B cell (primary cell): ENCODE measurements around the gene ARHGAP26. TPM values are rescaled to one million over a fixed set of nuclear protein-coding genes. Genes with fewer than 3 reads are reported as not detected.

Experiments used
- ATAC-seq: fragments of 200-7000 bp; cut with Tn5 transposase; one replicate; pipeline ENCODE4 v1.10.0; 2021; ENCODE audit warnings: low read depth, mild to moderate bottlenecking, moderate number of reproducible peaks, moderate library complexity
- CTCF ChIA-PET: fragments of 350-600 bp; sonication (Branson Sonifier 250); formaldehyde crosslinking; loops from one replicate; lab custom pipeline; 2021; ENCODE audit warnings: antibody characterized with exemption, inconsistent platforms; lab: Charles Lee
- POLR2A ChIA-PET: fragments of 350-600 bp; sonication (Branson Sonifier 250); formaldehyde crosslinking; loops from one replicate; lab custom pipeline; 2021; ENCODE audit warnings: antibody characterized with exemption; lab: Charles Lee
- DNase-seq: peaks from one replicate; pipeline ENCODE4 v3.0.0; 2013
- H2AFZ ChIP-seq: 2 replicates; pipeline ENCODE4 v1.6.1; 2012; ENCODE audit warnings: mild to moderate bottlenecking, low read depth, low read length; ENCODE audit not compliant: insufficient read depth, poor library complexity, severe bottlenecking
- H3K27ac ChIP-seq, 2 donors: 1 replicate in 1 of 2; 2 replicates in 1 of 2; pipeline ENCODE4 v1.5.1; 2012 to 2013; ENCODE audit warnings: low read length in 2 of 2, mild to moderate bottlenecking in 2 of 2, moderate library complexity in 1 of 2
- H3K27me3 ChIP-seq, 4 experiments: fragments of 200-600 bp in 1 of 4; sonication (generic) in 1 of 4; replicated peaks in 1 of 4; 1 replicate in 2 of 4; 2 replicates in 2 of 4; pipeline versions ENCODE4 v1.6.1 to v1.7.0; 2013 to 2016; ENCODE audit warnings: low read length in 3 of 4, mild to moderate bottlenecking in 2 of 4, mixed read lengths in 1 of 4, moderate library complexity in 1 of 4; ENCODE audit not compliant: insufficient read depth in 4 of 4, control insufficient read depth in 3 of 4; ENCODE audit errors: control extremely low read depth in 1 of 4
- H3K36me3 ChIP-seq, 2 experiments: replicated peaks in 1 of 2; 1 replicate in 1 of 2; 2 replicates in 1 of 2; pipeline versions ENCODE4 v1.6.1 to v1.7.1; 2013; ENCODE audit warnings: low read length in 1 of 2; ENCODE audit not compliant: insufficient read depth in 2 of 2, control insufficient read depth in 1 of 2; ENCODE audit errors: control extremely low read depth in 1 of 2, extremely low read depth in 1 of 2
- H3K4me1 ChIP-seq, 2 donors: fragments of 200-600 bp in 1 of 2; sonication (generic) in 1 of 2; 1 replicate in 1 of 2; 2 replicates in 1 of 2; pipeline versions ENCODE4 v1.5.1 to v1.6.1; 2013 to 2017; ENCODE audit warnings: low read length in 2 of 2; ENCODE audit not compliant: control insufficient read depth in 2 of 2, insufficient read depth in 2 of 2
- H3K4me2 ChIP-seq: replicated peaks from 2 replicates; pipeline ENCODE3; 2012; ENCODE audit warnings: mild to moderate bottlenecking, low read depth, low read length; ENCODE audit not compliant: poor library complexity, severe bottlenecking
- H3K4me3 ChIP-seq, 5 experiments: fragments of 200-600 bp in 1 of 5; sonication (generic) in 1 of 5; 1 replicate in 3 of 5; 2 replicates in 2 of 5; pipeline versions ENCODE4 v1.5.1 to v1.7.0; 2011 to 2016; ENCODE audit warnings: low read length in 4 of 5, mild to moderate bottlenecking in 4 of 5, low read depth in 2 of 5, control low read depth in 1 of 5, moderate library complexity in 1 of 5; ENCODE audit not compliant: insufficient read depth in 1 of 5; ENCODE audit errors: control extremely low read depth in 1 of 5, extremely low read depth in 1 of 5
- H3K79me2 ChIP-seq: fragments of 200-600 bp; sonication (generic); one replicate; pipeline ENCODE4 v1.6.0; 2016; ENCODE audit warnings: low read length; ENCODE audit not compliant: control insufficient read depth, insufficient read depth
- H3K9ac ChIP-seq: fragments of 200-600 bp; sonication (generic); 2 replicates; pipeline ENCODE4 v1.6.1; 2017; ENCODE audit warnings: mild to moderate bottlenecking, low read length, moderate library complexity
- H3K9me3 ChIP-seq, 3 donors: one replicate each; pipeline versions ENCODE4 v1.6.1 to v1.7.1; 2013; ENCODE audit warnings: low read length in 2 of 3; ENCODE audit not compliant: control insufficient read depth in 2 of 3, insufficient read depth in 1 of 3; ENCODE audit errors: control extremely low read depth in 1 of 3
- H4K20me1 ChIP-seq: 2 replicates; pipeline ENCODE4 v1.6.0; 2012; ENCODE audit warnings: mild to moderate bottlenecking, low read length; ENCODE audit not compliant: insufficient read depth, control insufficient read depth, poor library complexity, severe bottlenecking
- H3K27ac Mint-ChIP-seq: one replicate; pipeline ENCODE4 v1.8.0; 2021; ENCODE audit warnings: mixed read lengths
- H3K27me3 Mint-ChIP-seq: one replicate; pipeline ENCODE4 v1.8.0; 2021; ENCODE audit warnings: mixed read lengths
- H3K4me1 Mint-ChIP-seq: one replicate; pipeline ENCODE4 v1.8.0; 2021; ENCODE audit warnings: mixed read lengths
- H3K4me3 Mint-ChIP-seq: one replicate; pipeline ENCODE4 v1.8.0; 2021; ENCODE audit warnings: mixed read lengths
- H3K9me3 Mint-ChIP-seq: one replicate; pipeline ENCODE4 v1.8.0; 2022; ENCODE audit warnings: mixed read lengths; ENCODE audit not compliant: insufficient read depth
- EZH2 ChIP-seq: IDR thresholded peaks from 2 replicates; pipeline ENCODE4 v1.6.1; 2012; ENCODE audit warnings: borderline replicate concordance, low read depth, mild to moderate bottlenecking, moderate library complexity, low read length; ENCODE audit not compliant: insufficient read depth, poor library complexity, severe bottlenecking
- WGBS: methylation state at CpG from one replicate; pipeline ENCODE4 v1.1.5; 2013; ENCODE audit warnings: missing lambda C conversion rate; ENCODE audit not compliant: insufficient coverage; 5-methylcytosine and 5-hydroxymethylcytosine counted together
- intact Hi-C: fragments of 100-400 bp; cut with micrococcal nuclease; formaldehyde crosslinking; loops from one replicate; pipeline ENCODE4 v1.10.0; 2022
- polyA plus RNA-seq: library from polyadenylated mRNA; depleted of rRNA; stranded (reverse); fragments of >200 nt; gene quantifications from 2 replicates; pipeline ENCODE4 v1.2.3, GENCODE V29; 2012
- total RNA-seq, 2 donors: library from RNA; stranded (reverse); fragments of 120-200 nt in 1 of 2; gene quantifications; 1 replicate in 1 of 2; 2 replicates in 1 of 2; pipeline versions ENCODE4 v1.2.3 to v1.2.4, GENCODE V29; 2013 to 2022
- TF ChIP-seq, protein P1 (sequence below): fragments of 200-600 bp; IDR thresholded peaks from one replicate; pipeline ENCODE4 v1.8.0; 2022; ENCODE audit warnings: antibody characterized with exemption, mild to moderate bottlenecking

ARHGAP26 gene
- total and polyA plus RNA-seq, 2 donors (not counting 1 experiment from before 2014, with no cell fraction given) = 1.8 to 22.5 TPM

DNA sequence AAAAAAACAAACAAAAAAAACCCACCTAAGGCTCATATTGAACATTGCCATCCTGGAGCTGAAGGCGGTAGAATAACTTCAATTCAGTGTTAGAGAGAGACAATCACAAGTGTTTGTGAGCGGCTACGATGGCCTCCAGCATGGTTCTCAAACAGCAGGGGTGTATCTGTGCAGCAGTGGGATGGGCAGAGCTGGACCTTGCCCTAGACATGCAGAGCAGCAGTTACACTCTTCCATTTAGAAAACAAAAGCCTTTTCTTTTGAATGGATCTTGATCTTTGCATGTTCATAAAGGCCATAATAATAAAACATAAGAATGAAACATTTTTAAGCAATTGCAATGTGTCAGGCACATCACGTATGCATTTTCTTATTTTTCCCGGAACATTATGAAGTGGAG, 50.3 kb downstream of the ARHGAP26 start:
- Mint-ChIP-seq H3K9me3 (no peaks in the 10 kb centered on the region), H3K4me1 (no peaks in the 10 kb centered on the region), H3K27me3 (no peaks in the 10 kb centered on the region), H3K27ac (no peak overlapping the region), H3K4me3 (no peak overlapping the region)
- Histone ChIP-seq H3K27ac (no peak overlapping the region), H3K9ac (no peak overlapping the region), H3K36me3 (no peaks in the 10 kb centered on the region), H3K4me2 (no peak overlapping the region), H3K79me2 (peaks cover 20% of the 10 kb centered on the region), H3K9me3 (peaks cover 0 to 3% (median 0%) of the 10 kb centered on the region in 3 donors), H2AFZ (no peak overlapping the region), H4K20me1 (no peaks in the 10 kb centered on the region), H3K4me1 (no peaks in the 10 kb centered on the region), H3K4me3 (no peak overlapping the region), H3K27me3 (no peaks in the 10 kb centered on the region)
- TF ChIP-seq, protein P1, sequence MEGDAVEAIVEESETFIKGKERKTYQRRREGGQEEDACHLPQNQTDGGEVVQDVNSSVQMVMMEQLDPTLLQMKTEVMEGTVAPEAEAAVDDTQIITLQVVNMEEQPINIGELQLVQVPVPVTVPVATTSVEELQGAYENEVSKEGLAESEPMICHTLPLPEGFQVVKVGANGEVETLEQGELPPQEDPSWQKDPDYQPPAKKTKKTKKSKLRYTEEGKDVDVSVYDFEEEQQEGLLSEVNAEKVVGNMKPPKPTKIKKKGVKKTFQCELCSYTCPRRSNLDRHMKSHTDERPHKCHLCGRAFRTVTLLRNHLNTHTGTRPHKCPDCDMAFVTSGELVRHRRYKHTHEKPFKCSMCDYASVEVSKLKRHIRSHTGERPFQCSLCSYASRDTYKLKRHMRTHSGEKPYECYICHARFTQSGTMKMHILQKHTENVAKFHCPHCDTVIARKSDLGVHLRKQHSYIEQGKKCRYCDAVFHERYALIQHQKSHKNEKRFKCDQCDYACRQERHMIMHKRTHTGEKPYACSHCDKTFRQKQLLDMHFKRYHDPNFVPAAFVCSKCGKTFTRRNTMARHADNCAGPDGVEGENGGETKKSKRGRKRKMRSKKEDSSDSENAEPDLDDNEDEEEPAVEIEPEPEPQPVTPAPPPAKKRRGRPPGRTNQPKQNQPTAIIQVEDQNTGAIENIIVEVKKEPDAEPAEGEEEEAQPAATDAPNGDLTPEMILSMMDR = no peak
- no peak for TF ChIP-seq EZH2
- ATAC-seq = no peak
- POLR2A ChIA-PET = no interaction called here
- WGBS = no CpG with 5 or more reads among the region's 5 CpGs
- CTCF ChIA-PET = interaction anchor here (1.6 kb wide), 1 partner anchor 72 kb away, joined by 4 read pairs; no protein-coding TSS in a partner anchor
- no peak for DNase-seq
- intact Hi-C loops = no loop called here

- peaks cover 13% of the 10 kb centered on the region for H3K79me2 ChIP-seq
- DNase-seq (no peak), ATAC-seq (no peak)
- no peak overlapping the region for H2AFZ ChIP-seq
- intact Hi-C loops = no loop called here
- H3K36me3 ChIP-seq = no peaks in the 10 kb centered on the region
- Mint-ChIP-seq H3K4me1 (no peaks in the 10 kb centered on the region), H3K27ac (no peak overlapping the region), H3K9me3 (no peaks in the 10 kb centered on the region), H3K27me3 (no peaks in the 10 kb centered on the region), H3K4me3 (no peak overlapping the region)
- no peak overlapping the region for H3K4me2 ChIP-seq
- H4K20me1 ChIP-seq = no peaks in the 10 kb centered on the region
- ChIA-PET CTCF (interaction anchor here (1.5 to 1.6 kb wide), 2 partner anchors 46 to 73 kb away, joined by 3 to 4 read pairs; no protein-coding TSS in a partner anchor), POLR2A (no interaction called here)
- no peaks in the 10 kb centered on the region for H3K27me3 ChIP-seq
- H3K4me3 ChIP-seq = no peak overlapping the region
- no CpG with 5 or more reads among the region's 2 CpGs for WGBS
- no peak overlapping the region for H3K27ac ChIP-seq
- H3K9me3 ChIP-seq = no peaks in the 10 kb centered on the region
- TF ChIP-seq, protein P1 = no peak
- no peak for TF ChIP-seq EZH2
- H3K9ac ChIP-seq = no peak overlapping the region
- no peaks in the 10 kb centered on the region for H3K4me1 ChIP-seq
These were observed 51.0 kb downstream of the ARHGAP26 start for GRCh38 chr5:142821034-142821732.
